Testis (tissue), 3 donors: ENCODE results near the gene YEATS4. TPM values are rescaled to one million over a fixed set of nuclear protein-coding genes. Genes with fewer than 3 reads are reported as not detected.

ENCODE experiments used
- DNase-seq: peaks from one replicate; pipeline ENCODE4 v3.0.0-alpha.2; 2019
- H3K27ac ChIP-seq, 2 donors: fragments of 200-600 bp; sonication (generic); one replicate each; pipeline ENCODE4 v1.5.1; 2019
- H3K27me3 ChIP-seq: fragments of 200-600 bp; sonication (generic); one replicate; pipeline ENCODE4 v1.5.1; 2019
- H3K36me3 ChIP-seq: fragments of 200-600 bp; sonication (generic); one replicate; pipeline ENCODE4 v1.5.1; 2017; ENCODE audit warnings: low read depth; ENCODE audit errors: missing control alignments
- H3K4me1 ChIP-seq: fragments of 200-600 bp; sonication (generic); one replicate; pipeline ENCODE4 v1.5.1; 2019
- H3K4me3 ChIP-seq, 2 donors: fragments of 200-600 bp; sonication (generic); one replicate each; pipeline ENCODE4 v1.5.1; 2017 to 2019
- H3K9me3 ChIP-seq: fragments of 200-600 bp; sonication (generic); one replicate; pipeline ENCODE4 v1.5.1; 2017
- CTCF ChIP-seq, 3 experiments: fragments of 450-650 bp in 2 of 3; fragments of 200-600 bp in 1 of 3; sonication (generic) in 1 of 3; IDR thresholded peaks; one replicate each; pipeline ENCODE4 v1.5.1; 2016 to 2019; ENCODE audit warnings: antibody characterized with exemption in 3 of 3, mild to moderate bottlenecking in 2 of 3, moderate library complexity in 1 of 3
- POLR2A ChIP-seq: fragments of 450-650 bp; IDR thresholded peaks from one replicate; pipeline ENCODE4 v1.6.1; 2017; ENCODE audit warnings: antibody characterized with exemption, mild to moderate bottlenecking, moderate library complexity
- WGBS, 2 donors: methylation state at CpG; one replicate each; pipeline ENCODE4 v1.1.5; 2018; 5-methylcytosine and 5-hydroxymethylcytosine counted together
- intact Hi-C: fragments of 100-400 bp; cut with DNase I; formaldehyde crosslinking; loops from one replicate; pipeline ENCODE4 v1.15.1; 2023; ENCODE audit warnings: low total_unique reads
- polyA plus RNA-seq: library from polyadenylated mRNA; stranded (reverse); fragments of 350-450 nt; fragmentation: Illumina TruSeq; extraction: RNeasy Lipid Tissue Mini Kit (QIAGEN cat#74804); gene quantifications from one replicate; pipeline ENCODE4 v1.2.3, GENCODE V29; 2014; ENCODE audit warnings: low read depth, low replicate concordance; ENCODE audit not compliant: insufficient read depth
- total RNA-seq, 2 donors: library from RNA; depleted of rRNA; stranded (reverse); fragments of >200 nt; gene quantifications; one replicate each; pipeline ENCODE4 v1.2.3, GENCODE V29; 2016

The YEATS4 gene
- total and polyA plus RNA-seq, 3 donors from 2014 or later: 43.8 to 112 (median 48.4) TPM

GRCh38 chr12:69404851-69405565 lies 45.5 kb downstream of the YEATS4 start:
- no peak for TF ChIP-seq CTCF (IDR thresholded peaks at IDR 0.05)
- TF ChIP-seq POLR2A: no peak
- Histone ChIP-seq H3K4me3 (no peak overlapping the region), H3K9me3 (no peaks in the 10 kb centered on the region), H3K36me3 (no peaks in the 10 kb centered on the region), H3K4me1 (no peaks in the 10 kb centered on the region), H3K27ac (no peak overlapping the region), H3K27me3 (no peaks in the 10 kb centered on the region)
- intact Hi-C loops: no loop called here
- DNase-seq: no peak
- WGBS, 2 donors: 83 to 95% methylated on average over 7 of the region's 7 CpGs

- WGBS, 2 donors: 69 to 74% methylated on average over 4 of the region's 4 CpGs
- no peak for TF ChIP-seq POLR2A
- TF ChIP-seq CTCF (IDR thresholded peaks at IDR 0.05): no peak
- no peak for DNase-seq
- intact Hi-C loops: no loop called here
- H3K36me3 ChIP-seq: no peaks in the 10 kb centered on the region
- no peak overlapping the region for H3K4me3 ChIP-seq
- no peak overlapping the region for H3K27ac ChIP-seq
- no peaks in the 10 kb centered on the region for H3K4me1 ChIP-seq
- no peaks in the 10 kb centered on the region for H3K27me3 ChIP-seq
- no peaks in the 10 kb centered on the region for H3K9me3 ChIP-seq
Measured at GRCh38 chr12:69405566-69405865, 46.0 kb downstream of the YEATS4 start.

DNA sequence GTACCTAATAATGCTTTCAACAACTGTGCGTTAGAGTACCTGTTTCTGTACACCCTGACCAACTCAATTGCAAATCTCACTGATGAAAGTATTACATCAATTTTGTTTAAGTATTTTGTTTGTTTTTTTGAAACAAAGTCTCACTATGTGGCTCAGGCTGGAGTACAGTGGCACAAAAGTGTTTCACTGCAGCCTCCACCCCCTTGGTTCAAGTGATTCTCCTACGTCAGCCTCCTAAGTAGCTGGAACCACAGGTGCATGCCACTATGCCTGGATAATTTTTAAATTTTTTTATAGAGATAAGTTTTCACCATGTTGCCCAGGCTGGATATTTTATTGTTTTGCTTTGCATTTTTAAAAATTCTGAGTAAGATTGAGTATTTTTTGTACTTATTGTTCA lies 46.7 kb downstream of the YEATS4 start:
- WGBS, 2 donors: 76 to 81% methylated on average over 2 of the region's 2 CpGs
- H3K4me1 ChIP-seq: no peaks in the 10 kb centered on the region
- intact Hi-C loops: no loop called here
- no peak for DNase-seq
- no peaks in the 10 kb centered on the region for H3K36me3 ChIP-seq
- no peak overlapping the region for H3K27ac ChIP-seq
- no peaks in the 10 kb centered on the region for H3K9me3 ChIP-seq
- no peak overlapping the region for H3K4me3 ChIP-seq
- no peaks in the 10 kb centered on the region for H3K27me3 ChIP-seq
- TF ChIP-seq CTCF (IDR thresholded peaks at IDR 0.05): no peak
- TF ChIP-seq POLR2A: no peak

DNA sequence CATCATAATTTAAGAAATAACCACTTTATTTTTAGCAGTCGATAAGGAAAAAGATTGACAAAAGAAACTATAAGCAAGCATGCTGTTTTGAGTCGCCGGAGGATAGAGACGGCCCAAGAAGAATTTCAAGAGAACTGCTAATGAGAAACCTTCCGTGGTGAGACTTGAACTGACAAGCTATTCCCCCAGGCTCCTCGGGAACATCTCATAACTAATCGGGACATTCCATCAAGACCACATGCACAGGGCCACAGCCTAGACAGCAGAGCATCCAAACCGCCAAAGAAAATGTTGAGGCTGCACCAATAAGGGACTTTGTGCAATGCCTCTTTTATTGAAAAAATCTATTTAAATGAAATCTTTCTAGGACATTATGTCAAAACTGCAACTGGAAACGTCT lies 51.0 kb downstream of the YEATS4 start:
- H3K4me3 ChIP-seq: no peak overlapping the region
- H3K27me3 ChIP-seq: no peaks in the 10 kb centered on the region
- no peak for TF ChIP-seq POLR2A
- TF ChIP-seq CTCF (IDR thresholded peaks at IDR 0.05): no peak
- no peaks in the 10 kb centered on the region for H3K9me3 ChIP-seq
- intact Hi-C loops: no loop called here
- no peak for DNase-seq
- 85 to 89% methylated on average over 9 of the region's 9 CpGs for WGBS, 2 donors
- H3K27ac ChIP-seq: no peak overlapping the region
- H3K4me1 ChIP-seq: no peaks in the 10 kb centered on the region
- H3K36me3 ChIP-seq: no peaks in the 10 kb centered on the region

GRCh38 chr12:69412655-69413054 lies 53.1 kb downstream of the YEATS4 start:
- intact Hi-C loops: no loop called here
- H3K4me1 ChIP-seq: no peaks in the 10 kb centered on the region
- no peak overlapping the region for H3K27ac ChIP-seq
- no peaks in the 10 kb centered on the region for H3K36me3 ChIP-seq
- no peaks in the 10 kb centered on the region for H3K9me3 ChIP-seq
- no peaks in the 10 kb centered on the region for H3K27me3 ChIP-seq
- no peak overlapping the region for H3K4me3 ChIP-seq
- WGBS, 2 donors: 87 to 89% methylated on average over 3 of the region's 3 CpGs
- no peak for DNase-seq
- no peak for TF ChIP-seq POLR2A
- no peak for TF ChIP-seq CTCF (IDR thresholded peaks at IDR 0.05)
